ES-I3 (cell line): Measurements from ENCODE around the gene VAMP4.

Experiments used
- H3K36me3 ChIP-seq: 2 replicates; pipeline ENCODE4 v1.6.1; 2013; ENCODE audit warnings: mild to moderate bottlenecking, low read length, control low read depth, moderate library complexity; ENCODE audit not compliant: insufficient read depth
- H3K4me1 ChIP-seq: 2 replicates; pipeline ENCODE4 v1.6.1; 2013; ENCODE audit warnings: mild to moderate bottlenecking, control low read depth, low read length; ENCODE audit not compliant: insufficient read depth
- H3K9ac ChIP-seq: 2 replicates; pipeline ENCODE4 v1.6.1; 2013; ENCODE audit warnings: low read depth, mild to moderate bottlenecking, low read length, moderate library complexity
- H3K9me3 ChIP-seq: 2 replicates; pipeline ENCODE4 v1.6.1; 2013; ENCODE audit warnings: mild to moderate bottlenecking, low read length, moderate library complexity; ENCODE audit not compliant: control insufficient read depth, insufficient read depth

Gene VAMP4

DNA sequence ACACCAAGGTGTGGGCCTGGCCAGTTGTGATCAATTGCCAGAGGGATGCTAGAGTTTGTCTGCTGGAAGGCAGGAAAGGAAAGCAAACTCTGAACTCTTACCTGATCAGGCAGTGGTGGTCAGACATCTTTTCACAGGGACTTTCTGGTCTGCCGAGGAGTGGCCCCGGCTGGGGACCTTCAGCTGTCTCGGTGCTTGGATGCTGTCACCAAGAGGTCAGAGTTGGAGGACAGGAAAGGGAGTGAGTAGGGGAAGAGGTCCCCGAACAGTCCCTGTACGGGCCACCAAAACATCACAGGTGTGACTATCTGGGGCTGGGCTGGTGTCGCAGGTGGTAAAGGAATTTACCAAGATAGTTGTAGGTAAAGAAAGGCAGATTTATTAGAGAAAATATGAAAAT, 21.9 kb upstream of the VAMP4 start:
- Histone ChIP-seq H3K4me1 (no peaks in the 10 kb centered on the region), H3K36me3 (no peaks in the 10 kb centered on the region), H3K9ac (no peak overlapping the region), H3K9me3 (peaks cover 5% of the 10 kb centered on the region)

DNA sequence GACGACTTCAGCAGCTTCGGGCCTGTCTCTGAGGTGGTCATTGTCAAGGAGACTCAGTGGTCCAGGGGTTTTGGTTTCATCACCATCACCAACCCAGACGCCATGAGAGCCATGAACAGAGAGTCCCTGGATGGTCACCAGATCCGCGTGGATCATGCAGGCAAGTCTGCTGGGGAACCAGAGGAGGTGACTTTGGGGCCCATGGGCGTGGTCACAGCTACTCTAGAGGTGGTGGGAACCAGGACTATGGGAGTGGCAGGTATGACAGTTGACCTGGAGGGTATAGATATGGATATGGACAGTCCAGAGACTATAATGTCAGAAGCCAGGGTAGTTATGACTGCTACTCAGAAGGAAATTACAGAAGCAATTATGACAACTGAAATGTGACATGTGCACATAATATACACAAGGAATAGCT, 20.3 kb upstream of the VAMP4 start:
- Histone ChIP-seq H3K4me1 (no peaks in the 10 kb centered on the region), H3K9ac (no peak overlapping the region), H3K36me3 (no peaks in the 10 kb centered on the region), H3K9me3 (peaks cover 8% of the 10 kb centered on the region)

DNA sequence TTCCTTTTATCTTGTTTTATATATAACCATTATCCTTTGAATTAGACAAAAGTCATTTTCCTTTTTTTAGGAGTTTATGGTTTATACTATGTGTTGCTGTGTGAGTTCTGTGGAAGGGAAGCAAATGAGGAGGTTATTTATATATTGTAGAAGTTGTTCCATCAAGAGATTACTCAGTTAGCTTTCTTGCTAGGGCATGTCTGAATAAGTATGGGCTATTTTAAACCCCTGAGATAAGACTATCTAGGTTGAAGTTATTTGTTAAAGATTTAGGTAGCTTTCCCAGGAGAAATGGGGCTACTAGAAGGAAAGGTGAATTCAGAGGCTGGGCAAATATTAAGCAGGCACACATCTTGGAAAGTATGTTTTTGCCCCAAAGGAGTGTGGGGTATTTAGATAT, 16.1 kb upstream of the VAMP4 start:
- H3K9ac ChIP-seq, result no peak overlapping the region
- no peaks in the 10 kb centered on the region for H3K36me3 ChIP-seq
- peaks cover 16% of the 10 kb centered on the region for H3K4me1 ChIP-seq
- H3K9me3 ChIP-seq, result peaks cover 19% of the 10 kb centered on the region

DNA sequence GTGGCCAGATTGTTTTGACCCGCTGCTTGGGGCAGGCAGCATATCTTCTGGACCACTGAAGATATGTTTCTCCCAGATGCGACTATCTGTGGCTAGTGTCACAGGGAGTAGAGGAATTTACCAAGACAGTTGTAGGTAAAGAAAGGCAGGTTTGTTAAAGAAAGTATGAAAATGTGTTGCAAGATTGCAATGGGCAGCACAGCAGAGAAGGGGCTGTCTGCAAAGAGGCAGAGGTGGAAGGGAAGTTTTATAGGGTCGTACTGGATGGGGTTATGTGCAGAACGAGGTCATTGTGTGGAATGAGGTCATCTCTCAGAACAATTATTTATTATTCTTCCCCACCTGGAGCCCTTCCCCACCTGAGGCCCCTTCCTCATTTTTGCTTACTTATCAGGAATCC, 15.0 kb upstream of the VAMP4 start:
- peaks cover 19% of the 10 kb centered on the region for H3K9me3 ChIP-seq

DNA sequence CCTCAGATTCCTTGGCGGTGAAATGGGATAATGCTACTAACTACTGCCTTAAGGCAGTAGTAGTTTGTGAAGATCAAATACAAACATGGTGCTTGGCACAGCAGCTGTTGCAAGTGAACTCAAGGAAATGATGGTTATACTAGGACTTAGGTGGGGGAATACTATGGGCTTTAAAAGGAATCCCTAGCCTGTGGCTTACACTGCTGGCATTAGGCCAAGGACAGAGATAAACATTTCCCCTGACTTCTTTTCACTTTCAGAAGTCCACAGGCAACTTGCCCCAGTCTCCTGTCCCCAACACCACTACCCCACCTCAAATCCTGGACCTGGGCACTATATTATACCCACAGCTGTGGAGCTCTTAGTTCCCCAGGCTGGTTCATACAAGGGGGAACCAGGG, 13.1 kb upstream of the VAMP4 start:
- Histone ChIP-seq H3K9ac (no peak overlapping the region), H3K36me3 (no peaks in the 10 kb centered on the region), H3K4me1 (peaks cover 16% of the 10 kb centered on the region)

More for the DNA sequence above, 15.0 kb upstream of the VAMP4 start:
- no peaks in the 10 kb centered on the region for H3K36me3 ChIP-seq
- H3K4me1 ChIP-seq, result peaks cover 16% of the 10 kb centered on the region
- no peak overlapping the region for H3K9ac ChIP-seq

DNA sequence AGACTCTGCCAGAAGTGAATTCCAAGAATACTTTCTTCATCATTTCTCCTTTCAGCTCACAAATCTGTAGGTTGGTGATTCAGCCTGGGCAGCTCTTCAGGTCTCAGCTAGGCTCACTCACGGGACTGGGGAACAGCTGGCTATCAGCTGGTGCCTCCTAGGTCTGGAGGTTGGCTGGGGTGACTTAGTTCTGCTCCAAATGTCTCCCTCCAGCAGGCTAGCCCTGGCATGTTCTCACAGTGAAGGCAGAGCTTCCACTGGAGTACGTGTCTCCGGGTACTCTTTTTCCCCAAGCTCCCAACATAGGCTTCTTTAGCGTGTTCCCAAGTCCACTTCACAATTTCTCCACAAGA, 12.5 kb upstream of the VAMP4 start:
- no peaks in the 10 kb centered on the region for H3K36me3 ChIP-seq
- H3K9ac ChIP-seq, result peak overlapping the region; percentile 9; the same call in 1 of the 2 replicates
- peaks cover 16% of the 10 kb centered on the region for H3K4me1 ChIP-seq
- H3K9me3 ChIP-seq, result peaks cover 19% of the 10 kb centered on the region

More for the DNA sequence above, 13.1 kb upstream of the VAMP4 start:
- H3K9me3 ChIP-seq, result peaks cover 19% of the 10 kb centered on the region

DNA sequence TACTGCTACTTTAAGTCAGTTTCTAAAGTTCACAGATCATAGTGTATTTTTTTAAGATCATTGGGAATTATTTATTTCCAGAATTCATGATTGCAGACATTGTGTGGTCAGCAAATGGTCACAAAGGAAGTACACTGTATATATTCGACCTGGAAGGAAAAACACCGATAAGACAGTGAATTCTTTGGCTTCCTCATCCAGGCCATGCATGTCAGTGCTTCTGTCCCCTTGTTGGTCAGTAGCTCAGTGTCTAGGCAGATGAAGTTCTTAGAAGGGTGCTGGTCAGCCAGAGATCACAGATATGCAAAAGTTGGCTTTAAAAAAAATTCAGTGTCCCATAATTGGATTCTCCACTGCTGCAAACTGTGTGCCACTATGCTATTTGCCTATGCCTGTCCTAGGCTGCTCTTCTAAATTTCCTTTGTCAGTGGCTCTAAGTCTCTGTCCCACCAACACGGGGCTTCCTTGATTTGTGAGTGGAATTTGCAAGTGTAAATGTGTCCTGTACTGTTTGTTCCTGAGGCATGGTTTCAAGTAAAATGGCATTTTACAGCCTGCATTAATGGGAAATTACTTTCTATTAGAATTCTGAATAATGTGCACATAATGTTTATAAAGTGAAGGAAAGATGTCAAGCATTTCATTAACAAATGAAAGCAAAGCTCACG, 12.0 kb upstream of the VAMP4 start:
- H3K36me3 ChIP-seq, result no peaks in the 10 kb centered on the region
- peaks cover 19% of the 10 kb centered on the region for H3K9me3 ChIP-seq
- peaks cover 16% of the 10 kb centered on the region for H3K4me1 ChIP-seq
- H3K9ac ChIP-seq, result no peak overlapping the region

DNA sequence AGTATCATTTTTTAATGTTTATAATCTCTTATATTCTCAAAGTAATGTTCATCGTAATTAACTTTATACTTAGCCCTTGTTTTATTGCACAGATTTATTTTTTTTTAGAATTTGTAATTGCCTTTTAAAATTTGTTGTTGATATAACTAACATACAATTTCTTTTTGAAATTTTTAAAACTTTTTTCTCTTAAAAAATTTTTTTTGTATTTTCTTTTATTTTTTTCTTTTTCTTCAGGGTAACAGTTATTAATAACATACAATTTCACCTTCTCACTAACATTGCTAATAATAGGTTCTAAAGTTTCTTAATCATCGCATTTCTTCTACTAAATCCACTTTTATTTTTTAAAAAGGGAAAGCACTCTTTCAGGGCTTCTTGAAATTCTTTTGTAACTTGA, 11.3 kb upstream of the VAMP4 start:
- peaks cover 19% of the 10 kb centered on the region for H3K9me3 ChIP-seq
- H3K36me3 ChIP-seq, result no peaks in the 10 kb centered on the region
- no peak overlapping the region for H3K9ac ChIP-seq
- peaks cover 16% of the 10 kb centered on the region for H3K4me1 ChIP-seq

DNA sequence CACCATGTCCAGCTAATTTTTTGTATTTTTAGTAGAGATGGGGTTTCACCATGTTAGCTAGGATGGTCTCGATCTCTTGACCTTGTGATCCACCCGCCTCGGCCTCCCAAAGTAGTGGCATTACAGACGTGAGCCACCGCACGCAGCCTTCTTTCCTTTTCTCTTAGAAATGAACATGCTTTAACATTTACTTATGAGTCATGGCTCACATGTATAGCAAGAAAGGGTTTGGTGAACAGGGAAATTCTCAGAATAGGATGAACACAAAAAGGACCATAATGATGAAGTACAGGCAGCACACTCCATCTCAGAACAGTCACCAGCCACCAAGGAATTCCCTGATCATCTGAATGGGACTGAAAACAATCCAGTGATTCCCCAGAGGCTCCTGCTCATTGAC, 9.4 kb upstream of the VAMP4 start:
- H3K9ac ChIP-seq, result no peak overlapping the region
- peaks cover 16% of the 10 kb centered on the region for H3K4me1 ChIP-seq
- H3K36me3 ChIP-seq, result no peaks in the 10 kb centered on the region
- H3K9me3 ChIP-seq, result peaks cover 11% of the 10 kb centered on the region

DNA sequence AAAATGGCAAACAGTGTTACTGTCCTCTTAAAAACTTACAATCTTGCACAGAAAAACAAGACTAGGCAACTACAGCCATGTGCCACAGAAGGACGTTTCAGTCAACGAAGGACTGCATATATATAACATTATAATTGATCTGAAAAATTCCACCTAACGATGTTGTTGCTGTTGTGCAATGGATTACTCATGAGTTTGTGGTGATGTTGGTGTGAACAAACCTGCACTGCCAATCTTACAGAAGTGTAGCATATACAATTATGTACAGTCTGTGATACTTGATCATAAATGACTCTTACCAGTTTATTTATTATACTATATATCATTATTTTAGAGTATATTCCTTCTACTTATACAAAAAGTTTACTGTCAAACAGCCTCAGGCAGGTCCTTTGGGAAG, 6.8 kb upstream of the VAMP4 start:
- peaks cover 9% of the 10 kb centered on the region for H3K4me1 ChIP-seq
- no peaks in the 10 kb centered on the region for H3K36me3 ChIP-seq
- no peaks in the 10 kb centered on the region for H3K9me3 ChIP-seq
- H3K9ac ChIP-seq, result no peak overlapping the region

DNA sequence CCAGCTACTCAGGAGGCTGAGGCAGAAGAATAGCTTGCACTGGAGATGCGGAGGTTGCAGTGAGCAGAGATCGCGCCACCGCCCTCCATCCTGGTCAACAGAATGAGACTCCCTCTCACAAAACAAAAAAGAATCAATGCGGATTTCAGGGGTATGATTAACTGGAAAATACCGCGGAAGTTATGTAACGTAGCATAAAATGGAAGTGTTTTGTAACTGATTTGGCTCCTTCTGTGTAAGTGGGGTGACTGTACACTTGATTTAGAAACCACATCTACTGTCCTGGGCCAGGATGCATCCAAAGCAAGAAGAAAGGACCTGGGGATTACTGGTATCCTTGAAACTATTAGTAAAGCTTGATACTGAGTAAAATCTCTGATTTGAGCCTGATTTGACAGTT, 3.1 kb upstream of the VAMP4 start:
- no peaks in the 10 kb centered on the region for H3K9me3 ChIP-seq
- peaks cover 15% of the 10 kb centered on the region; the same call in 1 of the 2 replicates for H3K4me1 ChIP-seq
- H3K36me3 ChIP-seq, result no peaks in the 10 kb centered on the region
- no peak overlapping the region for H3K9ac ChIP-seq

DNA sequence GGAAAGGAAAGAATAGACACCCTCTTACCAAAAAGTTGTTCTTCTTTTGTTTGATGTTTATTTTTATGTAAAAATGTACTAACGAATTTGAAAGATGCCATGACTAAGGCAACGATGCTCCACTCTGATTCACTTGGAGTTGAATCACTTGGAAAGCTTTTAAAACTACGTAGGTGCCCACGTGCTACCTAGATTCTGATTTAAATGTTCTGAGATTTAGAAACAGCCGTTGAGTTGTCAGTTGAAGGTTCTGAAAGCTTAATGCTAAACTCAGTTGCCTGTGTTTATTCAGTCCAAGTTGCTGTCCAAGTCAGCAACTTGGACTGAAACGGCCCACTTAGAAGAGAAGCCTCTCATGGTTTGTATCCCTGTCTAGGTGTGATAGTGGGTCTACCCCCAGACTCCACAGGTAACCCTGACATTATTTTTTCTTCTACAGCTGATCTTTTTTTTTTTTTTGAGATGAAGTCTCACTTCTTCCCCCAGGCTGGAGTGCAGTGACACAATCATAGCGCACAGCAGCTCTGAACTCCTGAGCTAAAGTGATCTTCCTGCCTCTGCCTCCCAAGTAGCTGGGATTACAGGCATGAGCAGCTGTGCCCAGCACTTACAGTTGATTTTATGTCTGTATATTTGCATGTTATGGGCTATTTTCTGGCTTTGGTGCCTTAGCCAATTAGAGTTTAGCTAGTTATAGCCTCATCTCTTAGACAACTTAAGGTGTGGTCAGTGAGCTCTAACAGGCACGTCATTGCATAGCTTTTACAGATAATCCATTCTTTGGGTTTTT, 1.4 kb upstream of the VAMP4 start:
- peaks cover 27% of the 10 kb centered on the region for H3K4me1 ChIP-seq
- no peaks in the 10 kb centered on the region for H3K36me3 ChIP-seq
- H3K9ac ChIP-seq, result peak overlapping the region; percentile 91; the same call in 1 of the 2 replicates
- H3K9me3 ChIP-seq, result no peaks in the 10 kb centered on the region

DNA sequence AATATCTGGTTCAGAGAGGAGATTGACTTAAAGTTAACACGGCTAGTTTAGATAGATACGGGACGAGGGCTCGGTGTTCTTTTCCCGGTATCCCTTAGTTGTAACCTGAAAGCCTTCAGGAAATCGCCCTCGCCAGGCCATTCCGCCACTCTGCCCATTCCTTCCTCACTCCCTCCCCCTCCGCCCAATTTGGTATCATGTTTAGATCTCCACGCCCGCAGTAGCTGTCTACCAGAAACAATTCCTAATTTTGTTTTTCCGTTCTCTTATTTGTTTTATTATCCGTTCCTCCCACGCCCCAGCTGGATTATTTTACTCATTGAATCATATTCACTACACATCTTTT, 685 bp upstream of the VAMP4 start:
- H3K9ac ChIP-seq, result peak overlapping the region; percentile 91
- H3K9me3 ChIP-seq, result no peaks in the 10 kb centered on the region
- peaks cover 27% of the 10 kb centered on the region for H3K4me1 ChIP-seq
- no peaks in the 10 kb centered on the region for H3K36me3 ChIP-seq

DNA sequence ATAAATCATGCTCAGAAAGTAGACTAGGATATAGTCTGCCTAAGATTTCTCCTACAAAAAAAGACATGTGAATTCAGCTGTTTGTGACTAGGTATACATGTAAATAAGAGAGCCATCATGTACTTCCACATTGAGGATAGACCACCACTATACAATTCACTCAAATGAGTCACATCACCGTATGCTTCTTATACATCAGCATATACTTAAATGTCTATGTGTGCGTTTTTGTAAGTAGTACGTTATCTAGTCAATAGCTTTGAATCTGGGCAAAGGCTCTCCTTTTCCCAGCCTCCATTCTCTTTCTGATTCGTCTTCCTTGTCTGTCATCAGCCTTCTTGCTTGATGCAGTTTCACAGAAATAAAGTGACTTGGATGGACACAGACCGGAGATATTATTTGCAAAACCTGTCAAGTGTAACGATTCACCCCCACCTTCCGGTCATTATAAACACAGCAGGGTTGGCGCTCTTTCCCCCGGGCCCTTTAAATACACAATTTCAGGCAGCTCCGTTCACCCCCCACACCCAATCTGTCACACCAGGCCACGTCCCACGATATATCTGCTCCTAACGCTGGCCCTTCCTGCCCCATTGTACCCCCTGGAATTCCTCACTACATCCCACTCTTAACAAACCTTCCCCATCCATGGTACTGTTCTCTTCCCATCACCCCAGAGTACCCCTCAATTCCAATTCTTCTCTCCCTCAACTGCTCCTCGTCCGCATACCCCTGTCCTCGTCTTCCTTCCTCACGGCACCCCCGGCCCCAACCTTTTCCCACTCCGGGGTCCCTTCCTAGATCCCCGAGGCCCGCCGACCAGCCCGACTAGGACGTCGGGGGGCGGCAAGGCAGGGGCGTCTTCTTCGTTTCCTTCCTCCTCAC, 636 bp downstream of the VAMP4 start:
- peaks cover 2% of the 10 kb centered on the region for H3K36me3 ChIP-seq
- peak overlapping the region; percentile 91 for H3K9ac ChIP-seq
- H3K9me3 ChIP-seq, result no peaks in the 10 kb centered on the region
- H3K4me1 ChIP-seq, result peaks cover 27% of the 10 kb centered on the region
